Ascending aorta (tissue), 2 donors: ENCODE data around the gene TPSAB1. TPM values are rescaled to one million over a fixed set of nuclear protein-coding genes. Genes with fewer than 3 reads are reported as not detected.

ENCODE experiments used
- DNase-seq, 2 donors: peaks; one replicate each; pipeline ENCODE4 v3.0.0-alpha.2; 2019; ENCODE audit warnings: low spot score in 2 of 2
- H3K27ac ChIP-seq, 2 donors: fragments of 200-600 bp; sonication (generic); one replicate each; pipeline ENCODE4 v1.5.1; 2016 to 2017; ENCODE audit warnings: mild to moderate bottlenecking in 1 of 2
- H3K27me3 ChIP-seq: fragments of 200-600 bp; sonication (generic); one replicate; pipeline ENCODE4 v1.5.1; 2017
- H3K36me3 ChIP-seq, 2 donors: fragments of 200-600 bp; sonication (generic); one replicate each; pipeline ENCODE4 v1.5.1; 2016
- H3K4me1 ChIP-seq, 2 donors: fragments of 200-600 bp; sonication (generic); one replicate each; pipeline ENCODE4 v1.5.1; 2016 to 2017; ENCODE audit warnings: mild to moderate bottlenecking in 1 of 2
- H3K4me3 ChIP-seq, 2 donors: fragments of 200-600 bp; sonication (generic); one replicate each; pipeline ENCODE4 v1.5.1; 2016 to 2017; ENCODE audit warnings: mild to moderate bottlenecking in 1 of 2
- H3K9me3 ChIP-seq, 2 donors: fragments of 200-600 bp; sonication (generic); one replicate each; pipeline ENCODE4 v1.5.1; 2016
- CTCF ChIP-seq, 3 experiments: fragments of 200-600 bp in 2 of 3; fragments of 450-650 bp in 1 of 3; sonication (generic) in 2 of 3; IDR thresholded peaks; one replicate each; pipeline ENCODE4 v1.5.1; 2016 to 2019; ENCODE audit warnings: antibody characterized with exemption in 3 of 3, mild to moderate bottlenecking in 1 of 3, moderate library complexity in 1 of 3
- intact Hi-C: fragments of 100-400 bp; cut with DNase I; formaldehyde crosslinking; loops from one replicate; pipeline ENCODE4 v1.15.1; 2023
- total RNA-seq: library from RNA; depleted of rRNA; stranded (reverse); fragments of >200 nt; gene quantifications from one replicate; pipeline ENCODE4 v1.1.0, GENCODE V29; 2016

Gene TPSAB1
- total RNA-seq, 1 donor from 2014 or later = 6.7 TPM

- intact Hi-C loops = no loop called here
- Histone ChIP-seq H3K9me3 (no peaks in the 10 kb centered on the region), H3K4me1 (no peaks in the 10 kb centered on the region), H3K27me3 (peaks cover 13% of the 10 kb centered on the region), H3K36me3 (no peaks in the 10 kb centered on the region), H3K27ac (no peak overlapping the region), H3K4me3 (no peak overlapping the region)
- DNase-seq = no peak
- no peak for TF ChIP-seq CTCF (IDR thresholded peaks at IDR 0.05)
These were observed 50.5 kb downstream of the TPSAB1 start for GRCh38 chr16:1290860-1291575.

- Histone ChIP-seq H3K36me3 (no peaks in the 10 kb centered on the region), H3K27ac (no peak overlapping the region), H3K4me1 (no peaks in the 10 kb centered on the region), H3K9me3 (no peaks in the 10 kb centered on the region), H3K27me3 (peaks cover 13% of the 10 kb centered on the region), H3K4me3 (no peak overlapping the region)
- no peak for TF ChIP-seq CTCF (IDR thresholded peaks at IDR 0.05)
- DNase-seq = no peak
- intact Hi-C loops = no loop called here
These were observed 51.1 kb downstream of the TPSAB1 start for GRCh38 chr16:1291576-1291974.

Other genes starting within 250 kb of the TPSAB1 start
- gene SSTR5, start 168.0 kb upstream of the TPSAB1 start, total RNA-seq = not detected
- not detected for gene C1QTNF8, start 144.5 kb upstream of the TPSAB1 start, total RNA-seq
- 57.5 TPM for gene CACNA1H, start 87.6 kb upstream of the TPSAB1 start, total RNA-seq
- not detected for gene TPSG1, start 15.4 kb upstream of the TPSAB1 start, total RNA-seq
- gene TPSB2, start 10.5 kb upstream of the TPSAB1 start, total RNA-seq = not detected
- 20.8 TPM for gene TPSD1, start 15.4 kb downstream of the TPSAB1 start, total RNA-seq
- 141 TPM for gene UBE2I, start 68.9 kb downstream of the TPSAB1 start, total RNA-seq
- 0.64 TPM for gene BAIAP3, start 92.9 kb downstream of the TPSAB1 start, total RNA-seq
- 143 TPM for gene TSR3, start 111.2 kb downstream of the TPSAB1 start, total RNA-seq
- gene GNPTG, start 111.2 kb downstream of the TPSAB1 start, total RNA-seq = 86.6 TPM
- 144 TPM for gene UNKL, start 174.0 kb downstream of the TPSAB1 start, total RNA-seq
- gene UQCC4, start 180.0 kb downstream of the TPSAB1 start, total RNA-seq = 107 TPM
- not detected for gene PERCC1, start 190.4 kb downstream of the TPSAB1 start, total RNA-seq
- not detected for gene CCDC154, start 203.9 kb downstream of the TPSAB1 start, total RNA-seq
- gene CLCN7, start 234.3 kb downstream of the TPSAB1 start, total RNA-seq = 108 TPM
- gene PTX4, start 248.2 kb downstream of the TPSAB1 start, total RNA-seq = not detected